ENCODE data around the gene KCNJ16.

DNA sequence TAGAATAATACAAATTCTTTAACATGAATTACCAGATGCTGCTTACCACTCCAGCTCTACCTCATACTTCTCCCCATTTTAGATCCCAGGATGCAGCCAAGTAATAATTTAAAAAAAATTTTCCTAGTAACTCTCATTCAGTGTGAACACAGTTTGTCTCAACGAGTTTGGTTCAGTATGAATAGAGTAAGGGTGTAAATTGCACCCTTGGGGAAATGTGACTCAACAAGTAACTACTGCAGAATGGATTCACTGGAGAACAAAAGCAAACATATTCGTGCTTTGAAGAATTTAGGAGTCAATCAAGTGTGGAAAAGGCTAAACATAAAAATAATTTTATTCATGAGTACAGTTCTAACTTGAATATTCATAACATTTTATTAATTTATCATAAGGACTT lies 23.0 kb downstream of the KCNJ16 start:
- TF ChIP-seq, protein P1, sequence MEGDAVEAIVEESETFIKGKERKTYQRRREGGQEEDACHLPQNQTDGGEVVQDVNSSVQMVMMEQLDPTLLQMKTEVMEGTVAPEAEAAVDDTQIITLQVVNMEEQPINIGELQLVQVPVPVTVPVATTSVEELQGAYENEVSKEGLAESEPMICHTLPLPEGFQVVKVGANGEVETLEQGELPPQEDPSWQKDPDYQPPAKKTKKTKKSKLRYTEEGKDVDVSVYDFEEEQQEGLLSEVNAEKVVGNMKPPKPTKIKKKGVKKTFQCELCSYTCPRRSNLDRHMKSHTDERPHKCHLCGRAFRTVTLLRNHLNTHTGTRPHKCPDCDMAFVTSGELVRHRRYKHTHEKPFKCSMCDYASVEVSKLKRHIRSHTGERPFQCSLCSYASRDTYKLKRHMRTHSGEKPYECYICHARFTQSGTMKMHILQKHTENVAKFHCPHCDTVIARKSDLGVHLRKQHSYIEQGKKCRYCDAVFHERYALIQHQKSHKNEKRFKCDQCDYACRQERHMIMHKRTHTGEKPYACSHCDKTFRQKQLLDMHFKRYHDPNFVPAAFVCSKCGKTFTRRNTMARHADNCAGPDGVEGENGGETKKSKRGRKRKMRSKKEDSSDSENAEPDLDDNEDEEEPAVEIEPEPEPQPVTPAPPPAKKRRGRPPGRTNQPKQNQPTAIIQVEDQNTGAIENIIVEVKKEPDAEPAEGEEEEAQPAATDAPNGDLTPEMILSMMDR (conservative IDR thresholded peaks at IDR 0.05; ENCODE audit: low read length), result no peak
- no peak for TF ChIP-seq EZH2phosphoT487 (IDR thresholded peaks at IDR 0.05; ENCODE audit: borderline replicate concordance)

Data from Loucy (cell line).